Measurements from ENCODE around the gene NFILZ.
"Not testable (repeated sequence)": the region's sequence is repeated elsewhere in the genome, so short reads cannot be mapped to it uniquely, and the experiment has no call there.

The NFILZ gene

GRCh38 chr19:8611877-8612806, 18.3 kb upstream of the NFILZ start:
- no peak for DNase-seq

- no peak for DNase-seq
These were observed 17.6 kb upstream of the NFILZ start for GRCh38 chr19:8612807-8613171.

- DNase-seq: no peak
These were observed 16.0 kb upstream of the NFILZ start for GRCh38 chr19:8614455-8614854.

GRCh38 chr19:8615024-8615423, 15.4 kb upstream of the NFILZ start:
- no peak for DNase-seq

GRCh38 chr19:8615813-8616596, 14.4 kb upstream of the NFILZ start:
- peak; percentile 4 for DNase-seq

- no peak for DNase-seq
These were observed 13.6 kb upstream of the NFILZ start for GRCh38 chr19:8616861-8617260.

GRCh38 chr19:8617325-8617724, 13.1 kb upstream of the NFILZ start:
- not testable (repeated sequence) for DNase-seq

- DNase-seq: no peak
These were observed 12.4 kb upstream of the NFILZ start for GRCh38 chr19:8617984-8618383.

- DNase-seq: no peak
These were observed 11.7 kb upstream of the NFILZ start for GRCh38 chr19:8618751-8619150.

GRCh38 chr19:8622886-8623285, 7.5 kb upstream of the NFILZ start:
- not testable (repeated sequence) for DNase-seq

- DNase-seq: no peak
These were observed 3.6 kb upstream of the NFILZ start for GRCh38 chr19:8626842-8627241.

- no peak for DNase-seq
These were observed 1.2 kb upstream of the NFILZ start for GRCh38 chr19:8629184-8629583.

- no peak for DNase-seq
These were observed 477 bp downstream of the NFILZ start for GRCh38 chr19:8630796-8631424.

GRCh38 chr19:8631425-8631819, 989 bp downstream of the NFILZ start:
- no peak for DNase-seq

- no peak for DNase-seq
These were observed 5.0 kb downstream of the NFILZ start for GRCh38 chr19:8635422-8635821.

GRCh38 chr19:8637070-8637469, 6.6 kb downstream of the NFILZ start:
- DNase-seq: not testable (repeated sequence)

- no peak for DNase-seq
These were observed 7.7 kb downstream of the NFILZ start for GRCh38 chr19:8638078-8638619.

GRCh38 chr19:8639821-8640401, 9.5 kb downstream of the NFILZ start:
- DNase-seq: no peak

- DNase-seq: peak; percentile 6
These were observed 10.1 kb downstream of the NFILZ start for GRCh38 chr19:8640402-8641004.

- DNase-seq: no peak
These were observed 10.9 kb downstream of the NFILZ start for GRCh38 chr19:8641221-8641907.

- peak; percentile 14 for DNase-seq
These were observed 11.6 kb downstream of the NFILZ start for GRCh38 chr19:8641908-8642547.
